GM04504 (cell line): ENCODE data around the gene CSPG4.

Experiments
- DNase-seq: peaks from one replicate; pipeline ENCODE4 v3.0.0-alpha.2; 2012; ENCODE audit warnings: low read depth

Gene CSPG4

GRCh38 chr15:75669191-75669878, 43.3 kb downstream of the CSPG4 start:
- no peak for DNase-seq

- peak; percentile 99 for DNase-seq
Observed at GRCh38 chr15:75666823-75667501, 45.7 kb downstream of the CSPG4 start.

GRCh38 chr15:75663931-75664421, 48.7 kb downstream of the CSPG4 start:
- DNase-seq = no peak

GRCh38 chr15:75662823-75663519, 49.7 kb downstream of the CSPG4 start:
- DNase-seq = no peak

- no peak for DNase-seq
Observed at GRCh38 chr15:75661756-75662140, 50.9 kb downstream of the CSPG4 start.

- peak; percentile 91 for DNase-seq
Observed at GRCh38 chr15:75661100-75661755, 51.4 kb downstream of the CSPG4 start.

- DNase-seq = no peak
Observed at GRCh38 chr15:75659928-75660645, 52.6 kb downstream of the CSPG4 start.

- DNase-seq = no peak
Observed at GRCh38 chr15:75659141-75659771, 53.4 kb downstream of the CSPG4 start.

GRCh38 chr15:75656813-75657212, 55.8 kb downstream of the CSPG4 start:
- no peak for DNase-seq

GRCh38 chr15:75656331-75656730, 56.3 kb downstream of the CSPG4 start:
- no peak for DNase-seq

GRCh38 chr15:75655931-75656330, 56.7 kb downstream of the CSPG4 start:
- DNase-seq = no peak

GRCh38 chr15:75654201-75654907, 58.3 kb downstream of the CSPG4 start:
- no peak for DNase-seq

- no peak for DNase-seq
Observed at GRCh38 chr15:75653347-75653913, 59.2 kb downstream of the CSPG4 start.

GRCh38 chr15:75651810-75652543, 60.7 kb downstream of the CSPG4 start:
- no peak for DNase-seq

- DNase-seq = no peak
Observed at GRCh38 chr15:75650908-75651809, 61.5 kb downstream of the CSPG4 start.

- no peak for DNase-seq
Observed at GRCh38 chr15:75649848-75650247, 62.8 kb downstream of the CSPG4 start.

- DNase-seq = no peak
Observed at GRCh38 chr15:75649045-75649761, 63.4 kb downstream of the CSPG4 start.
